Activated CD4-positive, alpha-beta memory T cell treated with anti-CD3 and anti-CD28 coated beads, Interleukin-2, amount 10 ng/mL, durations not matched to agents 7 days and 5 days (primary cell): ENCODE results near the gene KLF9. TPM values are rescaled to one million over a fixed set of nuclear protein-coding genes. Genes with fewer than 3 reads are reported as not detected.

ENCODE experiments used
- CTCF ChIA-PET: fragments of 350-600 bp; sonication (Branson Sonifier 250); formaldehyde crosslinking; loops from one replicate; lab custom pipeline; 2021; ENCODE audit warnings: antibody characterized with exemption, inconsistent platforms; lab: Charles Lee
- POLR2A ChIA-PET: fragments of 350-600 bp; sonication (Branson Sonifier 250); formaldehyde crosslinking; loops from one replicate; lab custom pipeline; 2021; ENCODE audit warnings: antibody characterized with exemption; lab: Charles Lee
- DNase-seq: peaks from one replicate; pipeline ENCODE4 v3.0.0-alpha.2; 2020
- H3K27ac Mint-ChIP-seq: one replicate; pipeline ENCODE4 v1.8.0; 2021; ENCODE audit warnings: mild to moderate bottlenecking, mixed read lengths
- H3K27me3 Mint-ChIP-seq: one replicate; pipeline ENCODE4 v1.8.0; 2021; ENCODE audit warnings: mixed read lengths
- H3K36me3 Mint-ChIP-seq: one replicate; pipeline ENCODE4 v1.8.0; 2021; ENCODE audit warnings: low read depth, mixed read lengths
- H3K4me1 Mint-ChIP-seq: one replicate; pipeline ENCODE4 v1.8.0; 2021; ENCODE audit warnings: mixed read lengths
- H3K4me3 Mint-ChIP-seq: one replicate; pipeline ENCODE4 v1.8.0; 2021; ENCODE audit warnings: mild to moderate bottlenecking, mixed read lengths
- H3K9me3 Mint-ChIP-seq: one replicate; pipeline ENCODE4 v1.8.0; 2021; ENCODE audit warnings: mixed read lengths
- total RNA-seq, 2 experiments: library from RNA; stranded (reverse); gene quantifications; one replicate each; pipeline ENCODE4 v1.2.3, GENCODE V29; 2021

Gene KLF9
- total RNA-seq, 2 experiments from 2014 or later, result 19.2 to 19.6 TPM

DNA sequence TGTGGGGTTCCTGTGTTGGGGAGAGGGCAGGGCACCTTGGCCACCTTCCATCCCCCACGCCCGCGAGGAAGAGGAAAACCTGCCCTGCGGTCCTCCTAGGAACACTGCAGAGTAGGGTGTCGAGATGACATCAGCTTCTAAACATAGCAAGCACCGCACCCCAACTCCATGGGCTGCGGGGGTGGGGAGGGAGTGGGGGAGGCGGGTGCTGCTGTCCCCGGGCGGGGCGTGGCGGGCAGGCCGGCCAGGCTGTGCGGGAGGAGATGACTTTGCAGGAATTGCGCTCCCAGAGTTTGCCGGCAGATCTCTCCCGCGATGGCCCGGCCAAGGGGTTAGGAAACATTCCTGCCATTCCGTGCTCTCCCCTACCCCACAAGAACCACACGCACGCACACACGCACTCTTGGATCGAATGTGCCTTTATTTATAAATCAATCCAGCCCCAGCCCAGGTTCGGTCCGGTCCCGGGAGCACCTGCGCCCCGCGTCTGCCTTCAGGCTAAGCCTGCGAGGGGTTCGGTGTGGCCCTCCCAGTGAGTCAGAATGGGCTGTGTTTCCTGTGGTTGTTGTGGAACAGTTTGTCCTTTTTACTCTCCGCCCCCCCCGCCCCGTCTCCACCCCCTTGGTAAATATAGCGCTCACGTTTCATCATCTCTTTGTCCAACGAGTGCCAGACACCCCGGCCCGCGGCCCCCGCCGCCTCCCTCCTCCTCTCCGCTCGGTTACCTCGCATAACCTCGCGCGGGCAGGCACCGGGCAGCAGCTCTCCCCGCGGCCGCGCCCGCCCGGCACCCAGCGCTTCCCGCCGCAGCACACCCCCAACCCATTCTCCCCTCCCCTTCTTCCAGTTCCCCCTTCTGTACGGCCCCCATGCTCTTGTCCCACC, 5.3 kb upstream of the KLF9 start:
- Mint-ChIP-seq H3K27ac (peak overlapping the region; percentile 96), H3K36me3 (no peaks in the 10 kb centered on the region), H3K4me1 (peaks cover 50% of the 10 kb centered on the region), H3K27me3 (peaks cover 8% of the 10 kb centered on the region), H3K4me3 (peak overlapping the region; percentile 89), H3K9me3 (no peaks in the 10 kb centered on the region)
- ChIA-PET CTCF (interaction anchor here (1.0 to 5.0 kb wide), 6 partner anchors 9 to 183 kb away, joined by 3 to 31 read pairs (median 4); no protein-coding TSS in a partner anchor), POLR2A (interaction anchor here (0.7 to 5.1 kb wide), 29 partner anchors 8 to 1491 kb away, joined by 3 to 95 read pairs (median 4); partner anchors contain the start of genes ABHD17B, C9orf85 and SMC5)
- peak; percentile 90 for DNase-seq

DNA sequence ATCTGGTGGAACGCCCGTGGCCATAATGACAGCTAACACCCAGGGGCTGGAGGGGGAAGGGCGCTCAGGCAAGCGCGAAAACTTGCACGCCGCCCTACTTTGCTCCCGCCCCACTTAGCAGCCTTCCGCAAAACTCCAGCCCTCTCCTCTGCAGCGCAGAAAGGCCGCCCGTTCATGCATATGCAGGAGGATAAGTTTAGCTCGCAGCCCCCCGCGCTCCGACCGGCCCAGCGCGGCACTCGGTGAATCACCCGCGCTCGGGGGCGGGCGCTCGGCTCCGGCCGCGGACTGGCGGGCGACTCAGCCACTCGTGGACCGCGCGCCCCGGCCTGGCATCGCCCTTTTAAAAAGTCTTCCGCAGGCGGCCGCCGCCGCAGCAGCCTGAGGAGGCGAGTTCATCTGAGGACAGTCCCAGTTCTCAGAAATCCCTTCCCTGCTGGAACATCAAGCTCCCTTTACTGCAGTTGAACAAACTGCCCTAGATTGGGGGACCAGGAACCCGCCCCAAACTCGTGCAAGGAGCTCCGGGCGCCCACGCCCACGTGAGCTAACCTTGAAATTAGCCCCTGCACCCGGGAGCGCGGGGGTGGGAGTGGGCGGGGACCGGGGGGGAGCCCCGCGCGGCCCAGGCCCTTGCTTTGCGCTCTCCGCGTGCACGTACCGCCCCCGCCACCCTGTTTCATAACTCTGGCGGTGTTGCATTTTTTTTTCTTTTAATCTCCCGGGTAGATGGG, 4.5 kb upstream of the KLF9 start:
- ChIA-PET POLR2A (interaction anchor here (0.7 to 5.1 kb wide), 25 partner anchors 7 to 1492 kb away, joined by 3 to 95 read pairs (median 4); partner anchors contain the start of genes ABHD17B, C9orf85 and SMC5), CTCF (interaction anchor here (1.0 to 5.0 kb wide), 6 partner anchors 8 to 184 kb away, joined by 3 to 31 read pairs (median 6); no protein-coding TSS in a partner anchor)
- H3K27me3 Mint-ChIP-seq, result peaks cover 4% of the 10 kb centered on the region
- H3K4me3 Mint-ChIP-seq, result peak overlapping the region; percentile 89
- peak; percentile 89 for DNase-seq
- H3K36me3 Mint-ChIP-seq, result no peaks in the 10 kb centered on the region
- H3K27ac Mint-ChIP-seq, result peak overlapping the region; percentile 96
- H3K4me1 Mint-ChIP-seq, result peaks cover 56% of the 10 kb centered on the region
- no peaks in the 10 kb centered on the region for H3K9me3 Mint-ChIP-seq

DNA sequence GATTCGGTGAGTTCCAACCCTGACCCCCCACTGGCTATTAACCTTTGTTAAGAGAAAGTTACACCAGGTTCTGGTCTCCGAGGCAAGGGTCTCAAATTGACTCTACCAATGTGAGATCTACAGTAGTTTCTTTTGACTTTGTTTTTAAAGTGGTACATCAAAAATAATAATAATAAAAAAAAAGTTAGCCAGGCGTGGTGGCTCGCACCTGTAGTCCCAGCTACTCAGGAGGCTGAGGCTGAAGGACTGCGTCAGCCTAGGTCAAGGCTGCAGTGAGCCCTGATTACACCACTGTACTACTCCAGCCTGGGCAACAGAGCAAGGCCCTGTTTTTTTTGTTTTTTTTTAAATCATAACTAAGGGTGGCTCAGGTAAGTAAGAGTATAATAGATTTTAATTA, 1.0 kb upstream of the KLF9 start:
- peaks cover 21% of the 10 kb centered on the region for H3K36me3 Mint-ChIP-seq
- H3K27me3 Mint-ChIP-seq, result no peaks in the 10 kb centered on the region
- no peak for DNase-seq
- CTCF ChIA-PET, result no interaction called here
- POLR2A ChIA-PET, result interaction anchor here (5.6 kb wide), 1 partner anchor 14 kb away, joined by 62 read pairs; no protein-coding TSS in a partner anchor
- H3K4me3 Mint-ChIP-seq, result no peak overlapping the region
- H3K27ac Mint-ChIP-seq, result no peak overlapping the region
- no peaks in the 10 kb centered on the region for H3K9me3 Mint-ChIP-seq
- H3K4me1 Mint-ChIP-seq, result peaks cover 40% of the 10 kb centered on the region

DNA sequence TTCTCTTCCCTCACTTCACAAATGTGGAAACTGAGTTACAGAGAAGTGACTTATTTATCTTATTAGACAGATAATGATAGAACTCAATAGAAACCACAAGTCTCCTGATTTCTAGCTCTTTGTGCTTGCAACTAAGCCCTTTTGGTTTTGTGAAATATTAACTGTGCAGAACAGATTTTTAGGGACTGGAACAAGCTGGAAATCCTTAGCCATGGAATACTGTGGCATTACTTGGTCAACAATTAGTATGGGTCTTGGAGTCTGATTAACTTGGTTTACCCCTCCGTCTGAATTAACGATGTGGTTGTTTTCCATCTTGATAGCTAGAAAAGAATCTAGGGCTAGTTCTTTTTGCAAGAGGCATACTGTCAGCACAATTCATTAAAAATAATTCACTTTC, 584 bp upstream of the KLF9 start:
- Mint-ChIP-seq H3K36me3 (peaks cover 21% of the 10 kb centered on the region), H3K4me3 (no peak overlapping the region), H3K27me3 (no peaks in the 10 kb centered on the region), H3K4me1 (peaks cover 41% of the 10 kb centered on the region), H3K27ac (no peak overlapping the region), H3K9me3 (no peaks in the 10 kb centered on the region)
- POLR2A ChIA-PET, result interaction anchor here (1.2 to 5.6 kb wide), 5 partner anchors 14 to 187 kb away, joined by 3 to 62 read pairs (median 7); no protein-coding TSS in a partner anchor
- CTCF ChIA-PET, result interaction anchor here (0.6 to 1.6 kb wide), 4 partner anchors 13 to 187 kb away, joined by 3 to 14 read pairs (median 4); no protein-coding TSS in a partner anchor
- no peak for DNase-seq

DNA sequence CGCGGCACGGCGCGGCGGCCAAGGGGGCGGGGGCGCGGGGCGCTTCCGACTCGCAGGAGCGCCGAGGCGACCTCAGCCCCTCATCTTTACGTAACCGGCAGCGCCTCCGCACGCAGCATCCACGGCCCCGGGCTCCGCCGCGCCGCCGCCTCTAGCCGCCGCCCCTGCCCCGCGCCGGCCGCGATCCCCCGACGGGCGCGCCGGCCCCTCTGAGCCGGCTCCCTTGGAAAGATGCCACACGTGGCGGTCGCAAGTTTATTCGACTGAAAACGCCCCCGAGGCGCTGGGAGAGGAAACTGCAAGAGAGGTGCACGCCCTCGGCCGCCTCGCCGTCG, 1.0 kb downstream of the KLF9 start:
- POLR2A ChIA-PET, result interaction anchor here (1.0 to 5.6 kb wide), 7 partner anchors 7 to 189 kb away, joined by 3 to 95 read pairs (median 7); no protein-coding TSS in a partner anchor
- no peak for DNase-seq
- H3K36me3 Mint-ChIP-seq, result peaks cover 25% of the 10 kb centered on the region

DNA sequence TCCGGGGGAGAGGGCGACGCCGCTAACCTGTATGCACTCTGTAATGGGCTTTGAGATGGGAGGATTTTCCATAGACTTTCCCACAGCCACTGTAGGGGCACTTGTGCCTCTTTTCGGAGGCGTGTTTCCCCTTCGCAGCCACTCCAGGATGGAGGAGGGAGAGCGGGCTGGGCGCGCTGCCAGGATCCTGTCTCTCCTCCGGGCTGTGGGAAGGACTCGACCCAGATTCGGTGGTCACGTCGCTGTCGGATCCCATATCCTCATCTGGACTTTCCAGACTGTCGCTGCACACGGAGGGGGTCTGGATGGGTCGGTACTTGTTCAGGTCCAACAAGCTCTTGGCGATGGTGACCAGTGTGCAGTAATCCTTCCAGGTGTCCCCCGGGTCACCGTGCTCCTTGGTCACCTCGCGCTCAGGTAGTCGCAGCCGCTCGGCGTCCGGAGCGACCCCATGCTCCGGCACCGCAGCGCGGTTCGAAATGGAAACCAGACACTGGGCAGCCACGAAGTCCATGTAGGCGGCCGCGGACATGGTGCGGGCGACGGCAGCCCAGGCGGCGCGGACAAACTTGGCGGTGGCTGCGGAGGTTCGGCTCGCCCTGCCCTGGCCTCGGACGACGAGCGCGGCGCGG, 1.5 kb downstream of the KLF9 start:
- peak overlapping the region; percentile 97 for H3K27ac Mint-ChIP-seq
- H3K36me3 Mint-ChIP-seq, result peaks cover 25% of the 10 kb centered on the region
- no peak for DNase-seq
- H3K27me3 Mint-ChIP-seq, result no peaks in the 10 kb centered on the region
- peak overlapping the region; percentile 96 for H3K4me3 Mint-ChIP-seq
- H3K9me3 Mint-ChIP-seq, result no peaks in the 10 kb centered on the region
- peaks cover 43% of the 10 kb centered on the region for H3K4me1 Mint-ChIP-seq
- CTCF ChIA-PET, result interaction anchor here (1.0 kb wide), 1 partner anchor 187 kb away, joined by 3 read pairs; no protein-coding TSS in a partner anchor
- POLR2A ChIA-PET, result interaction anchor here (1.0 to 5.6 kb wide), 9 partner anchors 8 to 190 kb away, joined by 3 to 95 read pairs (median 7); no protein-coding TSS in a partner anchor

More for the DNA sequence above, 1.0 kb downstream of the KLF9 start:
- Mint-ChIP-seq H3K27ac (peak overlapping the region; percentile 100), H3K9me3 (no peaks in the 10 kb centered on the region), H3K27me3 (no peaks in the 10 kb centered on the region), H3K4me1 (peaks cover 45% of the 10 kb centered on the region), H3K4me3 (peak overlapping the region; percentile 96)
- CTCF ChIA-PET, result no interaction called here

DNA sequence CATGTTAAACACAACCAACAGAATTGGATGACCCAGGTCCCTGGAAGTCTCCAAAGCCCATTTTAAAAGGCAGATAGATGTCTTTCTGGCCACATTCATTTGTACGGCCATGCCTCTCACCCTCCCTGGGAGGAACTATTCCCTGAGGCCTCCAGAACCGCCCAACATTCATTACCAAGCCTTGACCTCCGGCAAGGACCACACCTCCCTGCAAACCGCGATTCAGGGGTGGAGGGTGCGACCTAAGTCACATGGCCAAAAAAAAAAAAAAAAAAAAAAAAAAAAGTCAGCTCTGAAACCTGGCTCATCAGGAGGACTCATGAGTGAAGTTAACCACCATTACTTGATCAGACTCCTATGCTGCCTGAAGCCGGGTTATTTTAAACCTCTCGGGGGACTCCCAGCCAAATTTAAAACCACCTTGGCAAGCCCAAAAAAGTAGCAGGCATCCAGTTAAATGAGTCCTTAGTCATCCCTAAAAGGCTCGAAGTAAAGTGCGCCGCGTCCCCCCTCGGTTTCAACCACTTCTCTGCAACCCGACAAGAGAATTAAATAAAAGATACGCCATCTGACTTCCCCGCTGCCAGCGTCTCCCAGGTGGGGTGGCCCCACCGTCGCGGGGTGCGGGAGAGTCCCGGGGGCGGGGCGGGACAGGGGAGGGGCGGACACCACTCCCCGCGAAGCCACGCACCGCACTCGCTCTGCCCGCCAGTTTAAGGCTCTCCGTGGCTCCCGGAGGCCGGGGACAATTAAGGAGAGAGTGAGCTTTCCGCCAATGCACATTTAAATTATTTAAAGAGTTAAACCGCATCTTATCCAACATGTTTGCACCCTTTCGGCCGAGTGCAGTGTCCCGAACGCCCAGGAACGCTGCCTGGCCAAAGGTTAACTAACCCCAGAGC, 2.3 kb downstream of the KLF9 start:
- ChIA-PET CTCF (interaction anchor here (1.0 to 1.1 kb wide), 2 partner anchors 188 to 190 kb away, joined by 3 to 6 read pairs; no protein-coding TSS in a partner anchor), POLR2A (interaction anchor here (1.0 to 5.6 kb wide), 11 partner anchors 8 to 195 kb away, joined by 3 to 95 read pairs (median 5); no protein-coding TSS in a partner anchor)
- DNase-seq, result peak; percentile 73
- peaks cover 47% of the 10 kb centered on the region for H3K4me1 Mint-ChIP-seq
- H3K27ac Mint-ChIP-seq, result peak overlapping the region; percentile 97
- H3K36me3 Mint-ChIP-seq, result peaks cover 28% of the 10 kb centered on the region
- no peaks in the 10 kb centered on the region for H3K9me3 Mint-ChIP-seq
- no peaks in the 10 kb centered on the region for H3K27me3 Mint-ChIP-seq
- peak overlapping the region; percentile 96 for H3K4me3 Mint-ChIP-seq

DNA sequence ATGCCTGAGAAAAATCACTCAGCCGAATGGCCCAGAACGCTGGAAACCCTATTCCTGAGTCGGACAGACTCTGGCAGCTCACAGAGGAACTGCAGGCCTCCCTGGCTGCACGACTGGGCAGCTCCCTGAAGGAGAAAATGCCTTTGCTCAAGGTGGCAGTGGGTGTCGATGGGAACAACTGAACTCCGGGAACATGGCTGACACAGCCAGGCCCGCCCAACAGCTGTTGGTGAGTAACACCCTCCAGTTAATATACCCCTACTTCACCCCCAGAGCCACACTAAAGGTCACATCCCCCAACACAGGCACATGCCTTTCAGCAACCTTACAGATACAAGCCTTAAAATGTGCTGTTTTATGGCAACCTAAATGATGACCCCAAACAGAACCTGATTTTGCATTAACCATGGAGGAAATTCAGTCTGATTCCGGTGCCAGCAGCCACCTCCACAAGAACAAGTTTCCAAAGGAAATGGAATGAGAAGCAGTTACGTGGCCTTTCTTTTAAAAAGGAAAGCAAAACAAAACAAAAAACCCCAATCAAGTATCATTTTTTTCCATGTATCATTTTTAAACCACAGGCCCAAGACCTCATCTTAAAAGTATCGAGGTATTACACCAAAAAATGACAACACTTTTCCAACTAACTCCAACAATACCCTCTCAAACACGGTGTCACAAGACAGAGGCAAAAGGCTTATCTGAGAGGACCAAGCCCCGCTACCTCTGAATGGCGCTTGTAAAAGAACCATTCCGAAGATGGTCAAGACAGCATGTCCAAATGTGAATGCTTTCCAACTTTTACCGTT, 3.1 kb downstream of the KLF9 start:
- H3K27me3 Mint-ChIP-seq, result no peaks in the 10 kb centered on the region
- peak; percentile 45 for DNase-seq
- peaks cover 28% of the 10 kb centered on the region for H3K36me3 Mint-ChIP-seq
- H3K4me3 Mint-ChIP-seq, result peak overlapping the region; percentile 96
- ChIA-PET CTCF (interaction anchor here (0.9 to 1.4 kb wide), 4 partner anchors 8 to 191 kb away, joined by 3 to 6 read pairs (median 4); no protein-coding TSS in a partner anchor), POLR2A (interaction anchor here (1.0 to 5.6 kb wide), 9 partner anchors 9 to 196 kb away, joined by 3 to 95 read pairs (median 5); no protein-coding TSS in a partner anchor)
- no peaks in the 10 kb centered on the region for H3K9me3 Mint-ChIP-seq
- peak overlapping the region; percentile 97 for H3K27ac Mint-ChIP-seq
- peaks cover 54% of the 10 kb centered on the region for H3K4me1 Mint-ChIP-seq

DNA sequence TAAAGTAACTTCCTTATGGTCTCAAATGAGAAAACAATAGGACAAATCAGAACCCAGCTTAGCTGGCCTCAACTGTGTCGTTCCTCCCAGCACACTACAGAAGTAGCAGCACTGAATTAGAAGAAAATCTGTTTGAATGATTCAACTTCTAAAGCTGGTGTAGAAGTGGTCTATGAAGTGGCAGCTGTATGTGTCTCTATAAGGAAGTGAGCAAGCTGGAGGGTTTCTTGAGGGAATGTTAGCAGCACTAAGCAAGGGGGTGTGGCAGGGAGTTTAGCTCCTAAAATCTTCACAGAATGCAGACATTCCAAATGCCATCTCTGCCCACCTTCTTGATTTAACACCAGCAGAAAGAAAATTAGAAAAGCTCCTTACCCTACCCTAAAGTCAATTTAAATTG, 4.1 kb downstream of the KLF9 start:
- Mint-ChIP-seq H3K4me3 (peak overlapping the region; percentile 96), H3K4me1 (peaks cover 62% of the 10 kb centered on the region), H3K27me3 (no peaks in the 10 kb centered on the region), H3K36me3 (peaks cover 28% of the 10 kb centered on the region), H3K9me3 (no peaks in the 10 kb centered on the region), H3K27ac (peak overlapping the region; percentile 97)
- POLR2A ChIA-PET, result interaction anchor here (1.1 to 5.6 kb wide), 7 partner anchors 9 to 192 kb away, joined by 3 to 95 read pairs (median 5); no protein-coding TSS in a partner anchor
- DNase-seq, result no peak
- CTCF ChIA-PET, result interaction anchor here (0.7 to 1.4 kb wide), 4 partner anchors 8 to 192 kb away, joined by 3 to 5 read pairs (median 4); no protein-coding TSS in a partner anchor

DNA sequence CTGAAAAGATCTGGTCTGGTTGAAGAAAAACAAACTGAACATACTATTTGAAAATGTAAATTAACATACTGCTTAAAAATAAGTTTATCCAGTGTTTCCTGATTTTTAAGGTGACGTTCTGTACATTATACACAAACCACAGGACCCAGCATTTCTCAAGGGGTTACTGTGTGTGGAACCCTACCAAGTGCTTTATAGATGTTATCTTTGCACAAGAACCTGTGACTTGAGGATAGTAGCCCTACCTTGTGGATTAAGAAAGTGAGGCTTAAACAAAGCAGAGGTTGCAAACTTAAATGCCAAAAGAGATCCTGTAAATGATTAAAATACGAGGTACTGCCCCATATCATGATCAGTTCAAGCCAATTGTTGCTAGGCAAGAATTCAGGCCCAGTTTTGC, 4.7 kb downstream of the KLF9 start:
- peak overlapping the region; percentile 97 for H3K27ac Mint-ChIP-seq
- DNase-seq, result no peak
- H3K4me3 Mint-ChIP-seq, result peak overlapping the region; percentile 96
- H3K36me3 Mint-ChIP-seq, result peaks cover 28% of the 10 kb centered on the region
- no peaks in the 10 kb centered on the region for H3K9me3 Mint-ChIP-seq
- no peaks in the 10 kb centered on the region for H3K27me3 Mint-ChIP-seq
- CTCF ChIA-PET, result interaction anchor here (0.7 to 2.6 kb wide), 2 partner anchors 11 to 193 kb away, joined by 4 to 8 read pairs; no protein-coding TSS in a partner anchor
- POLR2A ChIA-PET, result interaction anchor here (1.5 to 7.0 kb wide), 5 partner anchors 8 to 154 kb away, joined by 4 to 95 read pairs (median 62); no protein-coding TSS in a partner anchor
- peaks cover 62% of the 10 kb centered on the region for H3K4me1 Mint-ChIP-seq
